GM23338 (cell line): ENCODE results near the gene C1QTNF5. TPM values are rescaled to one million over a fixed set of nuclear protein-coding genes. Genes with fewer than 3 reads are reported as not detected.

Source experiments
- ATAC-seq: fragments of 200-7000 bp; cut with Tn5 transposase; 3 replicates; pipeline ENCODE4 v1.9.1; 2020
- DNase-seq: peaks from one replicate; pipeline ENCODE4 v3.0.0-alpha.2; 2015; ENCODE audit warnings: low spot score
- H2AFZ ChIP-seq: fragments of 200-600 bp; sonication (generic); 2 replicates; pipeline ENCODE4 v1.8.0; 2016; ENCODE audit warnings: antibody characterized with exemption, mild to moderate bottlenecking, moderate library complexity
- H3F3A ChIP-seq: fragments of 200-600 bp; sonication (generic); replicated peaks from 2 replicates; pipeline ENCODE4 v1.8.0; 2017; ENCODE audit warnings: antibody characterized with exemption, mixed run types, low read depth
- H3K27ac ChIP-seq: fragments of 200-600 bp; sonication (generic); 2 replicates; pipeline ENCODE4 v1.6.1; 2016; ENCODE audit warnings: low read depth
- H3K27me3 ChIP-seq: fragments of 200-600 bp; sonication (generic); 2 replicates; pipeline ENCODE4 v1.8.0; 2016; ENCODE audit warnings: mild to moderate bottlenecking, mixed run types, moderate library complexity; ENCODE audit not compliant: insufficient read depth
- H3K36me3 ChIP-seq: fragments of 200-600 bp; sonication (generic); 2 replicates; pipeline ENCODE4 v1.8.0; 2016; ENCODE audit warnings: mild to moderate bottlenecking; ENCODE audit not compliant: insufficient read depth
- H3K4me1 ChIP-seq: fragments of 200-600 bp; sonication (generic); 2 replicates; pipeline ENCODE4 v1.8.0; 2016; ENCODE audit warnings: mild to moderate bottlenecking, moderate library complexity; ENCODE audit not compliant: insufficient read depth
- H3K4me2 ChIP-seq: fragments of 200-600 bp; sonication (generic); 2 replicates; pipeline ENCODE4 v1.7.1; 2017; ENCODE audit warnings: mixed run types
- H3K4me3 ChIP-seq: fragments of 200-600 bp; sonication (generic); 2 replicates; pipeline ENCODE4 v1.6.1; 2016; ENCODE audit warnings: mixed run types
- H3K79me2 ChIP-seq: fragments of 200-600 bp; sonication (generic); replicated peaks from 2 replicates; pipeline ENCODE4 v1.8.0; 2017; ENCODE audit warnings: mild to moderate bottlenecking; ENCODE audit not compliant: insufficient read depth
- H3K9me2 ChIP-seq: fragments of 200-600 bp; sonication (generic); 2 replicates; pipeline ENCODE4 v1.8.0; 2017; ENCODE audit not compliant: insufficient read depth
- H4K20me1 ChIP-seq: fragments of 200-600 bp; sonication (generic); replicated peaks from 2 replicates; pipeline ENCODE4 v1.8.0; 2017; ENCODE audit warnings: mild to moderate bottlenecking; ENCODE audit not compliant: insufficient read depth
- H3K27ac Mint-ChIP-seq: 2 replicates; pipeline ENCODE4 v1.8.0; 2020; ENCODE audit warnings: inconsistent platforms, mild to moderate bottlenecking, moderate library complexity, mixed read lengths
- H3K27me3 Mint-ChIP-seq: 3 replicates; pipeline ENCODE4 v1.8.0; 2022; ENCODE audit warnings: low read depth, mild to moderate bottlenecking, moderate library complexity, mixed read lengths, inconsistent platforms; ENCODE audit not compliant: insufficient read depth, poor library complexity
- H3K36me3 Mint-ChIP-seq: 3 replicates; pipeline ENCODE4 v1.8.0; 2021; ENCODE audit warnings: low read depth, mild to moderate bottlenecking, inconsistent platforms, moderate library complexity, mixed read lengths
- H3K4me1 Mint-ChIP-seq: 3 replicates; pipeline ENCODE4 v1.8.0; 2020; ENCODE audit warnings: mild to moderate bottlenecking, inconsistent platforms, mixed read lengths
- H3K4me3 Mint-ChIP-seq: 3 replicates; pipeline ENCODE4 v1.8.0; 2021; ENCODE audit warnings: moderate library complexity, mild to moderate bottlenecking, inconsistent platforms, mixed read lengths
- H3K9me3 Mint-ChIP-seq: 3 replicates; pipeline ENCODE4 v1.8.0; 2020; ENCODE audit warnings: moderate library complexity, mild to moderate bottlenecking, inconsistent platforms, mixed read lengths
- CREB1 ChIP-seq: fragments of 250-450 bp; sonication (Bioruptor Pico); IDR thresholded peaks from 2 replicates; pipeline ENCODE4 v1.5.0; 2020; ENCODE audit warnings: low read depth, mild to moderate bottlenecking, moderate library complexity
- CTCF ChIP-seq, 2 experiments: fragments of 200-600 bp in 1 of 2; sonication (generic) in 1 of 2; conservative IDR thresholded peaks; 2 replicates each; pipeline versions ENCODE4 v1.5.1 to v1.6.1; 2016 to 2017; ENCODE audit warnings: antibody characterized with exemption in 2 of 2, low read depth in 2 of 2, mild to moderate bottlenecking in 2 of 2, moderate library complexity in 1 of 2
- EZH2 ChIP-seq: fragments of 200-600 bp; sonication (generic); IDR thresholded peaks from one replicate; pipeline ENCODE4 v1.8.0; 2017; ENCODE audit warnings: antibody characterized with exemption, mild to moderate bottlenecking, low read depth; ENCODE audit not compliant: unreplicated experiment
- EZH2phosphoT487 ChIP-seq: fragments of 200-600 bp; sonication (generic); IDR thresholded peaks from one replicate; pipeline ENCODE4 v1.8.1; 2018; ENCODE audit warnings: antibody characterized with exemption; ENCODE audit not compliant: unreplicated experiment
- JUNB ChIP-seq: IDR thresholded peaks from one replicate; pipeline ENCODE4 v1.6.1; 2016; ENCODE audit warnings: antibody characterized with exemption; ENCODE audit not compliant: unreplicated experiment
- POLR2AphosphoS5 ChIP-seq: IDR thresholded peaks from 2 replicates; pipeline ENCODE4 v1.6.1; 2016; ENCODE audit warnings: antibody characterized with exemption, low read depth
- ZNF114 ChIP-seq: fragments of 250-450 bp; sonication (Bioruptor Pico); IDR thresholded peaks from 2 replicates; pipeline ENCODE4 v1.5.0; 2020; ENCODE audit warnings: mild to moderate bottlenecking, moderate library complexity
- ZNF331 ChIP-seq: fragments of 250-450 bp; sonication (Bioruptor Pico); IDR thresholded peaks from 2 replicates; pipeline ENCODE4 v1.5.0; 2020; ENCODE audit warnings: low read depth, mild to moderate bottlenecking, moderate library complexity
- polyA plus RNA-seq: library from polyadenylated mRNA; unstranded; fragments of >200 nt; fragmentation: Nextera tagmentation; extraction: Ambion mirVana; gene quantifications from 2 replicates; pipeline ENCODE4 v1.2.1, GENCODE V29; 2016
- total RNA-seq: library from RNA; depleted of rRNA; stranded (reverse); fragments of >200 nt; shearing (Covaris generic); gene quantifications from 2 replicates; pipeline ENCODE4 v1.2.3, GENCODE V29; 2014
- TF ChIP-seq, protein P1 (sequence below): IDR thresholded peaks from 2 replicates; pipeline ENCODE4 v1.6.1; 2016; ENCODE audit warnings: antibody characterized with exemption

Gene C1QTNF5
- total and polyA plus RNA-seq, 2 experiments from 2014 or later = 1.9 TPM

- Histone ChIP-seq H4K20me1 (peaks cover 9% of the 10 kb centered on the region), H3F3A (0 out of 2 replicates have a peak, but pooled peaks cover 4% of the 10 kb centered on the region), H3K4me1 (peaks cover 12% of the 10 kb centered on the region; the same call in 1 of the 2 replicates), H3K27me3 (no peaks in the 10 kb centered on the region), H3K36me3 (peaks cover 16% of the 10 kb centered on the region), H3K9me2 (no peaks in the 10 kb centered on the region), H3K4me3 (no peak overlapping the region), H2AFZ (no peak overlapping the region), H3K79me2 (no peaks in the 10 kb centered on the region), H3K4me2 (no peak overlapping the region), H3K27ac (no peak overlapping the region)
- H3K9me3 Mint-ChIP-seq = no peaks in the 10 kb centered on the region; the same call in 2 of the 3 replicates
- peaks cover 17% of the 10 kb centered on the region for H3K4me1 Mint-ChIP-seq
- H3K27me3 Mint-ChIP-seq = peaks cover 14% of the 10 kb centered on the region
- no peak overlapping the region for H3K4me3 Mint-ChIP-seq
- H3K36me3 Mint-ChIP-seq = peaks cover 30% of the 10 kb centered on the region
- TF ChIP-seq ZNF331 (CRISPR knock-in tag) = no peak
- TF ChIP-seq ZNF114 (CRISPR knock-in tag) = no peak
- TF ChIP-seq JUNB = no peak
- no peak for TF ChIP-seq EZH2phosphoT487
- DNase-seq = no peak
- no peak for ATAC-seq
- H3K27ac Mint-ChIP-seq = no peak overlapping the region
These were observed 32.7 kb downstream of the C1QTNF5 start for GRCh38 chr11:119307974-119308373.

GRCh38 chr11:119307219-119307618 lies 33.5 kb downstream of the C1QTNF5 start:
- H3K27ac Mint-ChIP-seq = no peak overlapping the region
- Histone ChIP-seq H3K27ac (peak overlapping the region; percentile 52; the same call in 1 of the 2 replicates), H3K9me2 (no peaks in the 10 kb centered on the region), H2AFZ (no peak overlapping the region), H3K4me1 (peaks cover 12% of the 10 kb centered on the region; the same call in 1 of the 2 replicates), H4K20me1 (peaks cover 14% of the 10 kb centered on the region), H3K36me3 (peaks cover 22% of the 10 kb centered on the region), H3K4me2 (no peak overlapping the region), H3K27me3 (no peaks in the 10 kb centered on the region), H3K79me2 (no peaks in the 10 kb centered on the region), H3K4me3 (no peak overlapping the region), H3F3A (0 out of 2 replicates have a peak, but pooled peaks cover 4% of the 10 kb centered on the region)
- no peaks in the 10 kb centered on the region; the same call in 2 of the 3 replicates for H3K9me3 Mint-ChIP-seq
- peak; percentile 48 for DNase-seq
- peaks cover 17% of the 10 kb centered on the region for H3K4me1 Mint-ChIP-seq
- H3K27me3 Mint-ChIP-seq = peaks cover 12% of the 10 kb centered on the region
- peaks cover 38% of the 10 kb centered on the region for H3K36me3 Mint-ChIP-seq
- TF ChIP-seq CTCF (conservative IDR thresholded peaks at IDR 0.05; ENCODE audit: low read depth in 2 of 2) (peak in 1 of 2 experiments; percentile 57; a peak in 2 of 4 replicates), ZNF331 (CRISPR knock-in tag) (no peak)
- peak; percentile 56 for ATAC-seq
- H3K4me3 Mint-ChIP-seq = no peak overlapping the region

DNA sequence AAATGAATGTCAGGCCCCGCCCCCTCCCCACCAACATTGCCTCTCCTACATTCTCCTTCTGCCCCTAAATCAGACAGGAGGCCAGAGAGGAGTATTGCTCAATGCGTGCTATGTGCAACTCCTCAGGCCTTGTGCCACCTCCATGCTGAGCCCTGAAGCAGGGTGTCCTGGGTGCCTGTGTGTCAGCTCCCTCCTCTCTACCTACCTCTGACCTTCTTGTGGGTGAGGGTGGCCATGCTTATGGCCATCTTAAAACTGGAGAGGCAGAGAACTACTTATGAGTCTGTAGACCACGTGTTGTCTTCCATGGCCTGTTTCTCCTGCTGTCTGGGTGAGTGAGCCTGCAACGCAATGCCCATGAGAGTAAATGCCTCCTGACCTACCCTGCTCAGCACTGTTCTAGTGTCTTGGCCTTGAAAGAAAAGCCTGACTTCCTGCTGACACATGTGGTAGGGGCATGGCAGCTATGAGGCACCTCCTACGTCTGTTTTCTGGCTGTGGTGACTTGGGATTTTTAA lies 34.3 kb downstream of the C1QTNF5 start:
- Mint-ChIP-seq H3K4me3 (no peak overlapping the region), H3K9me3 (no peaks in the 10 kb centered on the region; the same call in 2 of the 3 replicates), H3K36me3 (peaks cover 46% of the 10 kb centered on the region), H3K27me3 (peaks cover 12% of the 10 kb centered on the region), H3K27ac (no peak overlapping the region), H3K4me1 (peaks cover 17% of the 10 kb centered on the region)
- H3K4me1 ChIP-seq = peaks cover 12% of the 10 kb centered on the region; the same call in 1 of the 2 replicates
- no peaks in the 10 kb centered on the region for H3K27me3 ChIP-seq
- no peaks in the 10 kb centered on the region for H3K79me2 ChIP-seq
- ATAC-seq = no peak
- H2AFZ ChIP-seq = no peak overlapping the region
- peaks cover 19% of the 10 kb centered on the region for H4K20me1 ChIP-seq
- H3K4me3 ChIP-seq = no peak overlapping the region
- H3K27ac ChIP-seq = peak overlapping the region; percentile 52
- H3K9me2 ChIP-seq = no peaks in the 10 kb centered on the region
- H3K4me2 ChIP-seq = no peak overlapping the region
- H3K36me3 ChIP-seq = peaks cover 25% of the 10 kb centered on the region
- 0 out of 2 replicates have a peak, but pooled peaks cover 4% of the 10 kb centered on the region for H3F3A ChIP-seq
- DNase-seq = no peak
- TF ChIP-seq, protein P1, sequence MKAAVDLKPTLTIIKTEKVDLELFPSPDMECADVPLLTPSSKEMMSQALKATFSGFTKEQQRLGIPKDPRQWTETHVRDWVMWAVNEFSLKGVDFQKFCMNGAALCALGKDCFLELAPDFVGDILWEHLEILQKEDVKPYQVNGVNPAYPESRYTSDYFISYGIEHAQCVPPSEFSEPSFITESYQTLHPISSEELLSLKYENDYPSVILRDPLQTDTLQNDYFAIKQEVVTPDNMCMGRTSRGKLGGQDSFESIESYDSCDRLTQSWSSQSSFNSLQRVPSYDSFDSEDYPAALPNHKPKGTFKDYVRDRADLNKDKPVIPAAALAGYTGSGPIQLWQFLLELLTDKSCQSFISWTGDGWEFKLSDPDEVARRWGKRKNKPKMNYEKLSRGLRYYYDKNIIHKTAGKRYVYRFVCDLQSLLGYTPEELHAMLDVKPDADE = no peak
- TF ChIP-seq ZNF114 (CRISPR knock-in tag) (no peak), CTCF (conservative IDR thresholded peaks at IDR 0.05; ENCODE audit: low read depth in 2 of 2) (no peak), POLR2AphosphoS5 (no peak), EZH2 (no peak), CREB1 (no peak)
